Posterior cingulate gyrus (tissue), 11 donors: Measurements from ENCODE around the gene ATP1A4.
A peak's percentile ranks its signal among the peaks of the same experiment; 100 is the strongest.
"Not testable (repeated sequence)": the region's sequence is repeated elsewhere in the genome, so short reads cannot be mapped to it uniquely, and the experiment has no call there.

ENCODE experiments used
- DNase-seq, 10 donors: peaks; one replicate each; pipeline versions ENCODE4 v3.0.0 to v3.0.0-alpha.2; 2020 to 2021; ENCODE audit warnings: mixed read lengths in 3 of 10
- intact Hi-C: fragments of 100-400 bp; cut with DNase I; formaldehyde crosslinking; loops from one replicate; pipeline ENCODE4 v1.15.1; 2023

Gene ATP1A4

GRCh38 chr1:160121388-160121787, 30.0 kb upstream of the ATP1A4 start:
- intact Hi-C loops, result no loop called here
- DNase-seq, result peak in 1 of 10 donors; percentile 21

- DNase-seq, result peak in 1 of 10 donors; percentile 73
- intact Hi-C loops, result no loop called here
Observed at GRCh38 chr1:160122978-160123495, 28.4 kb upstream of the ATP1A4 start.

GRCh38 chr1:160123726-160124125, 27.7 kb upstream of the ATP1A4 start:
- peak in 1 of 10 donors; percentile 43 for DNase-seq
- intact Hi-C loops, result no loop called here

GRCh38 chr1:160124705-160125478, 26.5 kb upstream of the ATP1A4 start:
- DNase-seq, result peak in 1 of 10 donors; percentile 45
- intact Hi-C loops, result no loop called here

GRCh38 chr1:160125746-160126145, 25.7 kb upstream of the ATP1A4 start:
- intact Hi-C loops, result no loop called here
- peak in 1 of 10 donors; percentile 5 for DNase-seq

GRCh38 chr1:160126342-160126741, 25.1 kb upstream of the ATP1A4 start:
- intact Hi-C loops, result not testable (repeated sequence)
- peak in 1 of 10 donors; percentile 17 for DNase-seq

- DNase-seq, result no peak
- intact Hi-C loops, result no loop called here
Observed at GRCh38 chr1:160127381-160127780, 24.0 kb upstream of the ATP1A4 start.

GRCh38 chr1:160127865-160128523, 23.4 kb upstream of the ATP1A4 start:
- peak in 1 of 10 donors; percentile 85 for DNase-seq
- intact Hi-C loops, result no loop called here

GRCh38 chr1:160128636-160129035, 22.8 kb upstream of the ATP1A4 start:
- intact Hi-C loops, result no loop called here
- DNase-seq, result peak in 2 of 10 donors; percentile 39 to 65

- peak in 5 of 10 donors; percentile 43 to 89 (median 63) for DNase-seq
- intact Hi-C loops, result no loop called here
Observed at GRCh38 chr1:160129046-160129445, 22.4 kb upstream of the ATP1A4 start.

- peak in 1 of 10 donors; percentile 22 for DNase-seq
- intact Hi-C loops, result no loop called here
Observed at GRCh38 chr1:160129558-160129957, 21.8 kb upstream of the ATP1A4 start.

- intact Hi-C loops, result no loop called here
- peak in 1 of 10 donors; percentile 69 for DNase-seq
Observed at GRCh38 chr1:160129966-160130365, 21.4 kb upstream of the ATP1A4 start.

GRCh38 chr1:160130486-160130885, 20.9 kb upstream of the ATP1A4 start:
- no peak for DNase-seq
- intact Hi-C loops, result no loop called here

GRCh38 chr1:160130939-160131338, 20.5 kb upstream of the ATP1A4 start:
- no peak for DNase-seq
- intact Hi-C loops, result no loop called here

GRCh38 chr1:160131803-160132565, 19.4 kb upstream of the ATP1A4 start:
- intact Hi-C loops, result no loop called here
- DNase-seq, result peak in 1 of 10 donors; percentile 59

GRCh38 chr1:160133990-160134770, 17.2 kb upstream of the ATP1A4 start:
- DNase-seq, result peak in 1 of 10 donors; percentile 34
- intact Hi-C loops, result no loop called here

GRCh38 chr1:160134791-160135572, 16.4 kb upstream of the ATP1A4 start:
- intact Hi-C loops, result no loop called here
- peak in 2 of 10 donors; percentile 57 to 72 for DNase-seq

GRCh38 chr1:160136121-160136925, 15.1 kb upstream of the ATP1A4 start:
- intact Hi-C loops, result no loop called here

GRCh38 chr1:160136926-160137200, 14.5 kb upstream of the ATP1A4 start:
- DNase-seq, result no peak
- intact Hi-C loops, result no loop called here

More at GRCh38 chr1:160136121-160136925, 15.1 kb upstream of the ATP1A4 start:
- DNase-seq, result peak in 1 of 10 donors; percentile 66
